Measurements from ENCODE around the gene SLC6A19.

SLC6A19 gene

DNA sequence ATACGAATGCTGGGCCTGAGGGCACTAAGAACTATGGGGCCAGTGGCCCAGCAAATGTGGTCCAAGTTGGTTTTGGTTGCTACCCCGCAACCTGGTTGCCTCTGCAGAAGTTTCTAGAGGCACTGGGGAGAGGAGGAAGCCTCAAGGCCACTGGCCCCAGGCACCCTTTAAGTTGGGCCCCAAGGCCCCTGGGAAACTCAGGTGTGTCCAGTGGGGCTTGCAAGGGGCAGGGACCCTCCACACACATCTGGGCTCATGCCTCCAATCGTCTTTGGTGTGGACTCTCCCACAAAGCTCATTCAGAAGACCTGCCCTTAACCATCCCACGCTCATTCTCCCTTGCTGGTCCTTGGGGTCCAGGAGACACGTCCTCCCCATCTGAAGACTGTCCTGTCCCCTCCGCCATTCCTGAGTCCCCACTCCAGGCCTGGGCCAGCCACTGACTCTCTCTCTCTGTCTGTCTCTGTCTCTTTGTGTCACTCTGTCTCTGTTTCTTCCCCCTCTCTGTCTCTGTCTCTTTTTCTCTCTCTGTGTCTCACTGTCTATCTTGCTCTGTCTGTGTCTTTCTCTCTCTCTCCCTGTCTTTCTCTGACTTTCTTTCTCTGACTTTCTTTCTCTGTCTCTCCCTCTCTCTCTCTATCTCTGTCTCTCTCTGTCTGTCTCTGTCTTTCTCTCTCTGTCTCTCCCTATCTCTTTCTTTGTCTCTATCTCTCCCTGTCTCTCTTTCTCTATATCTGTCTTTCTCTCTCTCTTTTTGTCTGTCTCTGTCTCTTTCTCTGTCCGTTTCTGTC, 3.3 kb upstream of the SLC6A19 start:
- DNase-seq = no peak

DNA sequence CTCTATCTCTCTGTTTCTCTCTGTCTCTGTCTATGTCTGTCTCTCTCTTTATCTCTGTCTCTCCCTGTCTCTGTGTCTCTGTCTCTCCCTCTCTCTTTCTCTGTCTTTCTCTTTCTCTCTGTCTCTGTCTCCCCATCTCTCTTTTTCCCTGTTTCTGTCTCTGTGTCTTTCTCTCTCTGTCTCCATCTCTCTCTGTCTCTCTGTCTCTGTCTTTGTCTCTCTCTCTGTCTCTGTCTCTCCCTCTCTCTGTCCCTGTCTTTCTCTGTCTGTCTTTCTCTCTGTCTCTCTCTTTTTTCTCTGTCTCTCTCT, 2.1 kb upstream of the SLC6A19 start:
- DNase-seq = no peak

DNA sequence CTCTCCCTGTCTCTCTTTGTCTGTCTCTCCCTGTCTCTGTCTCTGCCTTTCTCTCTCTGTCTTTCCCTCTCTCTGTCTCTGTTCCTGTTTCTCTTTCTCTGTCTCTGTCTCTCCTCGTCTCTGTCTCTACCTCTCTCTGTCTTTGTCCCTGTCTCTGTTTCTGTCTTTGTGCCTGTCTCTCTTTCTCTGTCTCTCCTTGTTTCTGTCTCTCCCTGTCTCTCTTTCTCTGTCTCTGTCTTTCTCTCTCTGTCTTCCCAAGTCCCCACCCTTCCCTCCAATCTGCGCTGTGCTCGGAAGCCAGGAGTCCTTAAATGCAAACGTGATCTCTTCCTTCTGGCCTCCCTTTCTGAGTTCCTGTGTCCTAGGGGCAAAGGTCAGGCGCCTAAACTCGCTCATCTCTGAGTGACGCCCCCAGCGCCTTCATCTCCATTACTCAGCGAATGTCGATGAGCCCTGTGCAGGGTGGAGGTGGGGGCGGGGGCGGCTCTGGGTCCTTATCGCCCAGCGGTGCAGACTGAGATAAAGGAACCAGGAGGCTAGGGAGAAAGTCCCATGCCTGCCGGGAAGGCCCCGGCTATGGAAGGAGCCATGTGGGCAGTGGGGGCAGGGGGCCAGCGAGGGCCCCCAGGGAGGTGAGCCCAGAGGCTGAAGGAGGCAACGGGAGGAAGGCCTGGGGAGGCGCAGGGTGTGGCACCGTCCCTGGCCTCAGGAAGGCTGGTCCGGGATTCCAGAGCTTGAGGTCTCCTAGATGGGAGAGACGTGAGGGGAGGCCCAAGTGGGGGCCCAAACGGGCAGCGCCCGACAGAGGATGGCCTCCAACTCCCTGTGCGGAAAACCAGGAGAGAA, 1.5 kb upstream of the SLC6A19 start:
- DNase-seq = no peak

DNA sequence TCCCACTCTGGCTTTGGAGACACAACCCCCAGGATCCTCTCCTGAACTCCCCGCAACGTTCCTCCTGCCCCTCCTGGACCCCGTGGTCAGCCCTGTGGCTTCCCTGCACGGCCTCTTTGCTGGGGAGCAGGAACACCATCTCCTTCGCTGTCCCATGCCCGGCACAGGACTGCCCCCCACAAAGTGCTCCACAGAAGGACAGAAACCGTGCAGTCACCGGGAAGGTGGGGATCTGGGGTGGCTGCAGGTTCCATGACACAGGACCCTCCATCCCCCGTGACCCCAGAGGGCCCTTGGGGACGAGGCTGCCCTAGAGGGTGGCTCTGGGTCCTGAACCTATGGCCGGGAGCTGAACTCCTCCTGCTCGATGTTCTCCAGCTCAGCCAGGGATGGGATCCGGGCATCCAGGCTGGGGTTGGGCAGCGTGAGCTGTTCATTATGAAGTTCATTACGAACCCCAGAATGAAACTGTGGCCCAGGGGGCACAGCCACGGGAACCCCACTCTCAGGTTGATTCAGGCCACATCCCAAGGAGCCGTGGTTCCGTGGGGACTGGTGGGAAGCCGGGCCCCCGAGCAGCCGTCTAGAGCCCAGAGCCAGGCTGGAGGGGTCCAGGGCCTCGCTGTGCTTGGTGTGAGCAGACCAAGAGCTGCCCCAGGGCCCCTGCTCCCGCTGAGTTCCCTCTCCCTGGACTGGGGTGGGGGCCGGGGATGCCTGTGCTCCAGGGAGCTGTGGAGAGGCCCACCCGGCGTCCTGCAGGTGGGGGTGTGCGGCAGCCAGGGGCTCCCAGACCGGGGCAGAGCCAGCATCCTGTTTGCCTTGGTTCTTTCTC, 684 bp upstream of the SLC6A19 start:
- no peak for DNase-seq

DNA sequence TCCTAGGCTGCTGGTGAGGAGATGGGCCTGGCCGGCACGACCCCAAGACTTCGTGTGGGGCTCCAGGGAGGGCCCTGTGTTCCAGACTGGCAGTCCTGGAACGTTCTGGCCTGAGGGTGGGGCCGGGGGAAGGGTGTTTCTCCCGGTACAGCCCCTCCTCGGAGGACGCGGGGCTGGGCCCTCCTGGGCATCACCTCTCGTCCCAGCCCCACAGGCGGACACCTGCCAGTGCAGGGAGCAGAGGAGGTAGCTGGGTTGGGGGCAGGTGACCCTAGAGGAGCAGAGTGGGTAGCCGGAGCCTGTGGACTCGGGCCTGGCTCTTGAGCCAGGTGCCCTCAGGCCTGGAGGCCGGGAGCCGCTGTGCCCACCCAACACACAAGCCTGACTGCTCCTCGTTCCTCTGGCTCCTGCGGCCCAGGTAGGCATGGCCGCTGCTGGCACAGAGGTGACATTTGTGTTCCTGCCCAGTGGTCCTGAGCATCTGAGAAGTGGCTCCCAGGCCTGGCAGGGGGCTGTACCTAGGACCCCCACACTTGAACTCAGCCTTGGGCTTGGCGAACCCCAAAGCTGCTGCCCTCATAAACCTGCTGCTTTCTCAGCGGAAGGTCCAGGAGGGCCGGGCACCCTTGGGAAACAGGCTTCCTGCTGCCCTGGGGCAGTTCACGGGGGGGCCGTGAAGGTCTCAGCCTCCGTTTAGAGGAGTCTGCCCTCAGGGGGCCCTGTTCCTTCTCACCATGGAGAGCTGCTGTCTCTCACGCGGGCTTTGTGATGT, 817 bp downstream of the SLC6A19 start:
- no peak for DNase-seq

DNA sequence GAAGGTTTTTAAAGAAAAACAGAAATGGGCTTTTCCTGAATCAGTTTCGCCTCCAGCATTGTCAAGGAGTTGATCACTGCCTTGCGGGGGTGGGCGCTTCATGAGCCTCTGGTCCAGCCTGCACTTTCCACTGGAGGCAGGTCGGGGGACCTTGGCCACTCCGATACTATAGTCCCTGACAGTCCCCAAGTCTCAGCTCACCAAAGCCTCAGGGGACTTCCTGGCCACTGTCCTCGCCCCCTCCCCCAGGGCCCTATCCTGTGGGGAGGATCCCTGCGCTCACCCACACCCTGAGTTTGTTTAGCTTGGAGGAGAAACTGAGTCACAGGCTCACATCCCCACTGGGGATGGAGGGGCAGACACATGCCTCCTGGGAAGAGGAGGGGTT, 1.4 kb downstream of the SLC6A19 start:
- no peak for DNase-seq

DNA sequence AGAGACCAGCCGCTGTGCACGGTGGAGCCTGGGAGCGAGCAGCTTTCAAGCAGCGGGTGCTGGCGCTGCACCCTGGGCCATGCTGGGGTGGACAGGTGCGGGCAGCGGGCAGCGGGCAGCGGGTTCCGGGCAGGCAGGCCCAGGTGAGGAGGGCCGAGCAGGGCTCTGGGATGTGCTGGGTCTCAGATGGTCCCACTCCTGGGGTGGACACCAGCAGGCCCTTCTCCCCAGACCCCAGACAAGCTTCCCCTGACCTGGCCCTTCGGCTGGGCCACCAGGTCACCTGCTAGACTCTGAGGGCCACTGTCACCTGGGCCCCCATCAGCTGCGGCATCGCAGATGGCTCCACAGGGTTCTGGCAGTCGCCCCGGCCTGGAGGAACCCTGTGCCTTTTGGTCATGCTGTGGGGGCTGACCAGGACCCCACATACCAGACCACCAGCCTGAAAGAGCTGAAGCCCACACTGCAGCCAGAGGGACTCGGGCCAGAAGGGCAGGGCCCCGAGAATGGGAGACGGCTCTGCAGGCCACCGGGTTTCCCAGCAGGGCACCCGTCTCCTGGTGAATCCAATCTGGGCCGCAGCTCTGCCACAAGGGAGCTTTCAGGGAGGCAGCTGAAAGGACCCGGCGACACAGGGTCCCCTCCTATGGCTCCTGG, 2.0 kb downstream of the SLC6A19 start:
- no peak for DNase-seq

DNA sequence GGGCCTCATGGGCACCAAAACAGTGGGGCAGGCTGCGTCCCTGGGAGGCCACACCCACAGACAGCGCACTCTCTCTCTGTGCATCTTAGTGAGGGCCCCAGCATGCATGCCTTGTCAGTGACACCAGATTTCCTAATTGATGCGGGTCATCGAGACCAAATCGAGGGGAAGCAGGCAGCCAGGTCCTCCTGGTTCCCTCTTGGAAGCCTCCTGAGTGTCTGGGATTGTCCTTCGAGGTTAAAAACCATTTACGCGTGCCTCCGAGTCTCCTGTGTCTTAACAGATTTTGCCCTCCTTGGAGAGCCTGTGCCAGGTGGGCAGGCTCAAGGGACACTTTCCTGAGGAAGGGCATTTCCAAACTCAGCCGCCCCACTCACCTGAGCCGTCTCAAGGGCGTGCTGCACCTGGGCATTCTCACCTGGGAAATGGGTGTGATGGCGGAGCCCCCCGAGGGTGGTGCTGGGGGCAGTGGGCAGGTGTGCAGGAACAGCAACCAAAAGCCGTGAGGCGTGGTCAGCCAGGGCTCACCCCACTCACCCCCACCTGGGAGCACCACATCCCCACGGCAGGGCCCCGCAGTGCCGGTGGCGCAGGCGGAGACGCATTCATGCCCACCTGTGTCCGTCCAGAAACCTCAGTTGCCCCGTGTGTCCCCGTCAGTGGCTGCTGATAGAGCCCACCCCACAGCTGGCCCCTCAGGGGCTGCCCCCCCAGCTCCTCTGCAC, 2.7 kb downstream of the SLC6A19 start:
- no peak for DNase-seq

DNA sequence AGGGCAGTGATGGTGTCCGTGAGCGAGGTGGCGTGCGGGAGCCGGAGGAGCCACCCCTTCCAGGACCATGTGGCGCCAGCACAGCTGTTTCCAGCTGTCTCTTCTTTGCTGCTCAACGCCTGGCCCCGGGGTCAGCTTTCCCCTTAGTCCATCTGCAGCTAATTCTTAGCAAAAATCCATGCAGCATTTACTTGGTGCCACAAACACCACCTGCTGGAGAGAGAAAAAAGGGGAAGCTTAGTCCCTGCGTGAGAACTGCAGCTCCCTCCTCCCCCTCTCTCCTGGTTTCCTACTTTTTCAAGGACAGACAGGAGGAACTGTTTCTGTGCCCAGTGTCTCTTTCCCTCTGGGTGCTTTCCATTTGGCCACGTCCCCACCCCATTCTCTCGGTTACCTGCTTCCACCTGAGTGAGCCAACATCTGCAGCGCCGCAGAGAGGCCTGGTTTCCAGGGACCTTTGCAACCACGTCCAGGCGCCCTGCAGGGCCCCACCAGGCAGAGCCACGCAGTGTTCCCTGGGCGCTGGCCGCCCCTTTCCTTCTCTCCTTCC, 3.4 kb downstream of the SLC6A19 start:
- no peak for DNase-seq

DNA sequence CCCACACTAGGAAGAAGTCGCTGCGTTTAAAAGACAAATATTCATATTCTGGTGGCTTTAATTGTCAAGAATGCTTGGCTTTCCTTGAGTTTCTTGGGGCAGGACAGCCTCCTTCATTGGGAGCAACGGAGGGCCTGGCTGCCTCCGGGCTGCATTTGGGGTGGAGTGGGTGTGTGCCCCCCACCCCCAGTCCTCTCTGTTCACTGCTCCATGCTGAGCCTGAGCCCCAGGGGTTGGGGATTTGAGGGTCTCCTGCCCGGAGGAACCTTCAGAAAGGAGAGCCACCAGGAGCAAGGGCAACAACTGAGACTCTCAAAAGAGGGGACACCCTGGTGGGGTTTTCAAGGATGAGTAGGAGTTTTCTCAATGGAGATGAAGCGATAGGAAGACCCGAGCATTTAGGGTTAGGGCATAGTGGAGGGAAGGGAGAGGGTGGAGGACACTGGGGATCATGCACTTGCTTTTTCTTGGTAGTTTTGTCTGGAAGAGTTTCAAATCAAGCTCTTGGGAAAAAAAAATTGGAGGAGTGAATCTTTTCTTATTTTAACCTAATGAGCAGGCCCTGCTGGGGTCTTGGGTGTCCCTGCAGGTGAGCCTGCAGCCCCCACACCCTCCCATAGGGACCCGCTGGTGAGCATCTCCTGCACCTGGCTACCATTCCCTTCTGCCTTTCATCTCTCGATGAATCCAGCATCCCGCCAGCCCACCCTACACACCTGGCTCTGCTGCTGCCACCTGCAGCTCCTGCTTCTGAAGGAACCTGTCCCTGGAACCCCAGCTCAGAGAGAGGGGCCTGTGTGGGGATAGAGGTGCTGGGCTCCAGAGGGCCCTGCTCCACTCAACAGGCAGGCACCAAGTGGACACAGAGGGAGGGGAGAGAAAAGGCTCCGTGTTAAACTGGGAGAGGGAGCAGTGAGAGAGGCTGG, 4.1 kb downstream of the SLC6A19 start:
- no peak for DNase-seq

DNA sequence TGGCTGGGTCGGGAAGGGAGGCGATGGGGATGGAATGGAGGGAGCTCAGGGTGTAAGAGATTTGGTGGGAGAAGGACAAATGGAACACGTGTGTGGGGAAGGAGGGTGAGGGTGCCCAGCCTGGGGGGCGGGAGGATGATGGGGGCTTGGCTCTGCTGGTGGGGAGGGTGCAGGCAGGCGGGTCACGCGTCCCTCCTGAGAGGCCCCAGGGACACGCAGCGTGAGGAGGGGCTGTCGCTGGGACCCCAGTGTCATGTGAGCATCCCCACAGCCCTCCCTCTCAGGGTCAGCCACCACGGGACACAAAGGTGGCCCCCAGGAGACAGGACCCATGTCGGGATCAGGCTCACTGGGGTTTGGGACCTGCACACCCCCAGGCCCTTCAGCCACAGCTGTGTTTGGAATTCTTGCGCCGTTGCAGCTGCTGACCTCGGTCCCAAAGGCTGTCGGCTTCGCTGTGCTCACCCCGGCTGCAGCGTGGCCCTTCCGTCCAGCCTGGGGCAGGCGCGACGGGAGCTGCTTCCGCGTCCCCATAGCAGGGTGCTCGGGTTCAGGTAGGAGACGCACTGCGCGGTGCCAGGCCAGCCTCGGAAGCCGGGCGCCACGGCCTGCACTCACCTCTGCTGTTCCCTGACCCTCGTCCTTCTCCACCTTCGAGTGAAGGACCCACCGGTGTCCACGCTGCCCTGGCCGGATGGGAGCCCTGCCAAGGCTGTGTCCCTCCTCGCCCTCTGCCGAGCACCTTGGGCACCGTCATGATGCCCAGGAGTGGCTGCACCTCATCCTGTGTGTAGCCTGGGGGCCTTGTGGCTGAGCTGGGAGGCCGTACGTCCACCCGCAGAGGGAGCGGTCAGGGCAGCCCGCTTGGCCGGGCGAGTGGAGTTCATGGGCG, 5.4 kb downstream of the SLC6A19 start:
- no peak for DNase-seq

DNA sequence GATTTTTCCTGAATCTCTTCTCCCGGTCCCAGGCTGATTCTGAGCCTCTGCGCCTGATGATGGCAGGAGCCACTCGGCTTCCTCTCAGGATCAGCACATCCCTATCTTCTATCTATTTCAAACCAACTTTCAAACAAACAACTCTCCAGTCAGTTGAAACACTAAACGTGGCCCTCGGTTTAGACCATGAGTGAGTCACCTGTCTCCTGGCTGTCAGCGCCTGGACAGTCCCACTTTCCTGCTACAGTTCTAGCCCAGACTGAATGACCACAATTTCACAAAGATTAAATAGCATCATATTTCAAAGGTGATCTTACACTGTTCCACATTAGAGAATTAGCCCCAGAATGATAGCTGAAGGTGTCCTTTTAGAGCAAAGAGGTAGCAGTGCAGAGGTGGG, 6.2 kb downstream of the SLC6A19 start:
- DNase-seq = no peak

DNA sequence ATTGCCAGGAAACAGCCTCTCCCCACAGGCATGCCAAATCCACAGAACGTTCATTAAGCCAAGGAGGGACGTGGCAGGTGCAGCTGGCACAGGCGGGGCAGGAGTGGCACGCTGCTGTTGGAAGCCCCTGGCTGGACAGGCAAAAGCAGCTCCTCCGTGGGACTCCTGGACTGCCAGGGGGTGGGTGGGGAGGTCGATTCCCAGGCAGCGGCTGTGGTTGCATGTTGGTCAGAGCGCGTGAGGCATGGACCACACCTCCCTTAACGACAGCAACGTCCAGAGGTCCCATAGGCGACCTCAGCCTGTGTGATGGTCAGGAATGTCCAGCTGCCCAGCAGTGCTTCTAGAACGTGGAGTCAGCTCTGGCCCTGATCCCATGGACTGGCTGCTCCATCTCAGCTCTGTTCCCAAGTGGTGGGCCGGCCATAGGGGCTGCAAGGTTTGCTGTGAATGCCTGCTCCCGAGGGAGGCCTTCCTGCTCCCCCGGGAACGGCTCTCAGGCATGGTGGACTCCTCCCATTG, 6.9 kb downstream of the SLC6A19 start:
- DNase-seq = no peak

DNA sequence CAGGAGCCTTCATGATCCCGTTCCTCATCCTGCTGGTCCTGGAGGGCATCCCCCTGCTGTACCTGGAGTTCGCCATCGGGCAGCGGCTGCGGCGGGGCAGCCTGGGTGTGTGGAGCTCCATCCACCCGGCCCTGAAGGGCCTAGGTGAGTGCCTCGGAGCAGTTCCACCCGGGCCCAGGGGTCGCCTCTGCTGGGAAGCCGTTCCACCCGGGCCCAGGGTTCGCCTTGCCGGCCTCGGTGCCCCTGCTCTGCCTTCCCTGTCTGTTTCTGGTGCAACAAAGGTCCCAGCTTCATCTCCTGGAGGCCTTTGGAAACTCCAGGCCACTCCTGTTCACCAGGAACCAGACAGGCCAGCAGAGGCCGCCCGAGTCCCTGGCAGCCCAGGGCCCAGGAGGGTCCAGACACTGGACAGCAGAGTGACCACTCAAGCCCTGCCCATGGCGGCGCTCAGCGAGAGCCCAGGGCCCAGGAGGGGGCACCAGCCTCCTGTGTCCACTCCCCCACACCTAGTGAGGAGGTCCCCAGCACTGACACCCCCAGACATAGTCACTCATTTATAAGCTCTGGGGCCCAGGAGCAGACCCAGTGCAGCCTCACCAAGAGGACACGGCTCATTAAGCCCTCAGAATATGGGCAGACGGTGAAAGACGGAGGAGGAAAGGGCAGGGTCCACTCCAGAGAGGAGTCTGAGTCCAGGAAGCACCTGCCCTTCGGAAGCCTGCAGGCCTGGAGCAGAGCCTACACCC, 7.5 kb downstream of the SLC6A19 start:
- DNase-seq = no peak

DNA sequence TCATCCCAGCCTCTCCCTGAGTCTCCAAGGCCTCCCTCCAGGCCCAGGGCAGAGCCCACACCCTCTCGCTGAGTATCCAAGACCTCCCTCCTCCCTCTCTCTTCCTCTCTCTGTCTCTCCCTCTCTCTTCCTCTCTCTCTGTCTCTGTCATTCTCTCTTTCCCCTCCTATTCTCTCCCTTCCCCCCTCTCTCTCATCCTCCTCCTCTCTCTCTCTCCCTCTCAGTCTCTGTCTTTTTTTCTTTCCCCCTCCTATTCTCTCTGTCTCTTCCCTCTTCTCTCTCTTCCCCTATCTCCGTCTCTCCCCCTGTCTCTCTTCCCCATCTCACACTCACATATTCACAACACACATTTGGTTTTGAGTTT, 8.1 kb downstream of the SLC6A19 start:
- DNase-seq = no peak

DNA sequence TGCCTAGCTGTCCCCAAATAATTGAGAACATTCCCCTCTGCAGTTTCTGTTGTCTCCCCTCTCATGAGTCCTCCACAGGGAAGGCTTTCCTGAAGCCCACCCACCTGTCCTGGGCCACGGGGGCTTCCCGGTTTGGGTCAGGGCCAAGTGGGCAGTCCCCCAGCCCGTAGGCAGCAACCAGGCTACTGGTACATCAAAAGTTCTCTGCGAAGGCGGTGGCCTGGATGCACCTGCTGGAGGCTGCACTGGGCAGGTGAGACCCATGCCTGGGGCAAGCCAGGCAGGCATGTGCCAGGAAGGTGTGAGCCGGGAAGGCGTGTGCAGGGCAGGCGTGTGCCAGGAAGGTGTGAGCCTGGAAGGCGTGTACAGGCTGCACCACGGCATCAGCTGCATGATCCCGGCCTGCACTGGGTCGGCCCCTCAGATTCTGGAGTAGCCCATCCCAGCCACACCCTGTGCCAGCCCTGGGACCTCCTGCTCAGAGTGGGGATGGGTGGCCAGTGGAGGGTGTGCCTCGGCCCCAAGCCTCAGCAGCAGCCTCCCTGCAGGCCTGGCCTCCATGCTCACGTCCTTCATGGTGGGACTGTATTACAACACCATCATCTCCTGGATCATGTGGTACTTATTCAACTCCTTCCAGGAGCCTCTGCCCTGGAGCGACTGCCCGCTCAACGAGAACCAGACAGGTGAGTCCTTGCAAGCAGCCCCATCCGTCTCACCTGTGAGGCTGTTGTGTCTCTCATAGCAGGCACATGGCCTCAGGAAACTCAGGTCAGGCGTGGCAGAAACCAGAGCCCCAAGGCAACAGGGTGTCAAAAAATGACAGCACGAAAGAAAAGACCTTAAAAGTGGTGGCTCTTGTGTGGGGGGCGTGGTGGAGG, 8.7 kb downstream of the SLC6A19 start:
- DNase-seq = no peak

DNA sequence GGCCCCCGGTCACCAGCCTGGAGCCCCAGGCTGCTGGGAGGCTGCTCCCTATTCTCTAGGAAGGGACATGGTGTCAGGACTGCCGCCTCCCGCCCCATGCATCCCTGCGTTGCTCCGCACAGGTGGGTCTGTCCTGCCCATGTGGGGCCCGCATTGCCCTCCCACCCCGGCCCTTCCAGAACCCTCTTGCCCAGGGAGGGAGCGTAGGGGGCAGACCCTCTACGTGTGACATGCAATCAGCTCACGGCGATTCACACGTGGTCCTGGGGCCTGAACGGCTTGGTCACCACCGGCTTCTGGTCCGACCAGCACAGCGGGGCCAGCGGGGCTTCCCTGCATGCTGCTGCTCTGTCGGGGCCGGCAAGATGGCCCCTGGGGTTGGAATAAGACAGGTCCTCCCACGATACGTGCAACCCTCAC, 9.4 kb downstream of the SLC6A19 start:
- DNase-seq = no peak

All from stimulated activated naive CD4-positive, alpha-beta T cell (primary cell).